ENCODE results near the gene LMF1. TPM values are rescaled to one million over a fixed set of nuclear protein-coding genes. Genes with fewer than 3 reads are reported as not detected.

LMF1 gene
- total RNA-seq, 1 experiment from 2014 or later: 13.5 TPM

DNA sequence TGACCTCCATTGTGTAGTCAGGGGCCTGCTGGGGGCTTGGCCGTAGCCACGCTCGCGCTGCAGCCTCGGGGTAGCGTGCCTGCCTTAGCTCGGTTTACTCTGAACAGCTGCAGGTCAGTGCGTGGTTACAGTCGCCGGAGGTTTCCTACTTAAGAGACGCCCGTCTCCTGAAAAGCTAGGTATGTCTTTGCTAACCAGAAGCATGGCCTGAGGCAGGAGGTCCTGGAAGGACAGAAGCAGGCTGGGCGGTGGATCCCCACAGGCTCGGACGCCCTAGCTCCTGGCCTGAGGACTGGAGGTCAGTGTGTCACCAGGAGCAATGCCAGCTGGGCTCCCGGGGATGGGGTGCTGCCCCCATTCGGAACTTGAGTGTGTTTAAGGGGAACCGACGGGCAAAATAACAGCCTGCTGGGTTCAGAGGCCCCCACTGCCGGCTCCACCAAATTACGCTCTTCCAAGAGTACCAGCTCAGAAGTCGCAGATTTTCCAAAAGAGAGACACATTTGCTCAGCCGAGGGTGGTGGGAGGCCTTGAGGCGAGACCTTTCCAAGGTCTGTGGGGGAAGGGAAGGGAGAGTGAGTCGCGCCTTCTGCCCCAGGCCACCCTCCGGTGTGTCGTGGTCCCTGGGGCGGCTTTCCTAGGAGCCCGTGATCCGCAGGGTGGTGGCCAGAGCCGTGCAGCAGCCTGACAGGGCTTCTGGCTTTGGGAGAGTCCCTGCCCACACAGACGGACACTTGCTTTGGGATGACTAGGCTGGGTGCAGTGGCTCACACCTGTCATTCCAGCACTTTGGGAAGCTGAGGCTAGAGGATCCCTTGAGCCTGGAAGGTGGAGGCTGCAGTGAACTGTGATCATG lies 166.4 kb downstream of the LMF1 start:
- Histone ChIP-seq H3K4me3 (ENCODE audit: low read length) (no peak overlapping the region), H4K20me1 (ENCODE audit: low read length) (no peaks in the 10 kb centered on the region), H3K9me2 (replicated peaks; ENCODE audit: low read length) (no peaks in the 10 kb centered on the region), H3K9ac (ENCODE audit: low read length) (no peak overlapping the region), H3F3A (ENCODE audit: low read length, unreplicated experiment) (no peaks in the 10 kb centered on the region), H3K79me2 (ENCODE audit: low read length) (peaks cover 5% of the 10 kb centered on the region), H3K27ac (ENCODE audit: low read length) (no peak overlapping the region), H3K9me3 (ENCODE audit: low read length) (no peaks in the 10 kb centered on the region), H3K4me1 (ENCODE audit: insufficient read depth, low read length) (peaks cover 3% of the 10 kb centered on the region; the same call in 1 of the 2 replicates), H3K36me3 (ENCODE audit: low read depth, low read length) (no peaks in the 10 kb centered on the region), H3K4me2 (ENCODE audit: low read length) (no peak overlapping the region), H2AFZ (ENCODE audit: low read length) (no peak overlapping the region), H3K27me3 (ENCODE audit: low read length) (no peaks in the 10 kb centered on the region)
- ATAC-seq (no peak), DNase-seq (no peak)
- intact Hi-C loops (cut with micrococcal nuclease): no loop called here
- POLR2A ChIA-PET (ENCODE audit: unreplicated experiment): no interaction called here
- TF ChIP-seq EZH2 (IDR thresholded peaks at IDR 0.05; ENCODE audit: low read length, unreplicated experiment): no peak
- CTCF ChIA-PET: no interaction called here
- no TSS peak for BruUV-seq (replicated peaks)

DNA sequence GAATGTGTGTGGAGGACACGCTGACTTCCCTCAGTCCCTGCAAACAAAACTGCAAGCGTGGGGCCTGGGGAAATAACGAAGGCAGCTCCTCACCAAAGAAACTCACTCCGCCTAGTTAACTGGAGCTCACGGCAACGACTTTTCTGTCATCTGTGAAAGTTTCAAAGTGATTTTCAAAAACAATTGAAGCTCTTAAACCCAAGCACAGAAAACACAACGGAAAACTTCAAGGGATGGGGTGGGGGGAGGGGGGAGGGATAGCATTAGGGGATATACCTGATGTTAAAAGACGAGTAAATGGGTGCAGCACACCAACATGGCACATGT lies 167.1 kb downstream of the LMF1 start:
- Histone ChIP-seq H3K27ac (ENCODE audit: low read length) (no peak overlapping the region), H3K4me1 (ENCODE audit: insufficient read depth, low read length) (peaks cover 3% of the 10 kb centered on the region; the same call in 1 of the 2 replicates), H3K27me3 (ENCODE audit: low read length) (no peaks in the 10 kb centered on the region), H2AFZ (ENCODE audit: low read length) (no peak overlapping the region), H3K9me3 (ENCODE audit: low read length) (no peaks in the 10 kb centered on the region), H3K4me3 (ENCODE audit: low read length) (no peak overlapping the region), H3K9ac (ENCODE audit: low read length) (no peak overlapping the region), H3K9me2 (replicated peaks; ENCODE audit: low read length) (no peaks in the 10 kb centered on the region), H3K79me2 (ENCODE audit: low read length) (peaks cover 5% of the 10 kb centered on the region), H3K4me2 (ENCODE audit: low read length) (no peak overlapping the region), H3K36me3 (ENCODE audit: low read depth, low read length) (no peaks in the 10 kb centered on the region), H3F3A (ENCODE audit: low read length, unreplicated experiment) (no peaks in the 10 kb centered on the region), H4K20me1 (ENCODE audit: low read length) (no peaks in the 10 kb centered on the region)
- no peak for TF ChIP-seq EZH2phosphoT487 (IDR thresholded peaks at IDR 0.05; ENCODE audit: borderline replicate concordance, low read length)
- intact Hi-C loops (cut with micrococcal nuclease): no loop called here
- POLR2A ChIA-PET (ENCODE audit: unreplicated experiment): interaction anchor here (0.6 kb wide), 1 partner anchor 28 kb away, joined by 7 read pairs; no protein-coding TSS in a partner anchor
- CTCF ChIA-PET: no interaction called here
- ATAC-seq (no peak), DNase-seq (no peak)
- BruUV-seq (replicated peaks): no TSS peak

Other genes with a start within 250 kb of the LMF1 start
- gene ANTKMT, start 249.8 kb downstream of the LMF1 start, total RNA-seq (2014; rRNA removed): 77.3 and 79.0 TPM in 2 replicates
- gene CCDC78, start 244.5 kb downstream of the LMF1 start, total RNA-seq (2014; rRNA removed): 3.3 and 5.8 TPM in 2 replicates
- gene HAGHL, start 243.9 kb downstream of the LMF1 start, total RNA-seq (2014; rRNA removed): 16.4 and 19.4 TPM in 2 replicates
- 46.1 and 62.5 TPM in 2 replicates for gene CIAO3, start 230.0 kb downstream of the LMF1 start, total RNA-seq (2014; rRNA removed)
- gene MSLN, start 210.2 kb downstream of the LMF1 start, total RNA-seq (2014; rRNA removed): 0.73 and 4.7 TPM in 2 replicates
- gene RPUSD1, start 182.6 kb downstream of the LMF1 start, total RNA-seq (2014; rRNA removed): 72.6 and 93.7 TPM in 2 replicates
- gene CHTF18, start 182.4 kb downstream of the LMF1 start, total RNA-seq (2014; rRNA removed): 79.0 and 107 TPM in 2 replicates
- not detected in 2 replicates for gene GNG13, start 170.2 kb downstream of the LMF1 start, total RNA-seq (2014; rRNA removed)
- gene SOX8, start 10.8 kb upstream of the LMF1 start, total RNA-seq (2014; rRNA removed): 0.47 and 0.92 TPM in 2 replicates
- 0.51 and 1.0 TPM in 2 replicates for gene SSTR5, start 101.8 kb upstream of the LMF1 start, total RNA-seq (2014; rRNA removed)
- not detected in 2 replicates for gene C1QTNF8, start 125.3 kb upstream of the LMF1 start, total RNA-seq (2014; rRNA removed)
- gene CACNA1H, start 182.1 kb upstream of the LMF1 start, total RNA-seq (2014; rRNA removed): 4.1 and 7.8 TPM in 2 replicates